Lung (tissue), 12 donors: Measurements from ENCODE around the gene CHD6. TPM values are rescaled to one million over a fixed set of nuclear protein-coding genes. Genes with fewer than 3 reads are reported as not detected.

ENCODE experiments used
- ATAC-seq: fragments of 200-7000 bp; cut with Tn5 transposase; one replicate; pipeline ENCODE4 v1.9.1; 2020; ENCODE audit warnings: moderate number of reproducible peaks; ENCODE audit not compliant: insufficient read depth, low FRiP score
- DNase-seq, 3 donors: peaks; one replicate each; pipeline ENCODE4 v3.0.0-alpha.2; 2013 to 2017
- H3K27ac ChIP-seq, 2 donors: one replicate each; pipeline ENCODE4 v1.5.1; 2013; ENCODE audit warnings: mild to moderate bottlenecking in 2 of 2, moderate library complexity in 2 of 2, control low read depth in 1 of 2, inconsistent platforms in 1 of 2, low read depth in 1 of 2, low read length in 1 of 2
- H3K27me3 ChIP-seq, 3 donors: one replicate each; pipeline ENCODE4 v1.5.1; 2013; ENCODE audit warnings: low read length in 2 of 3; ENCODE audit not compliant: control insufficient read depth in 3 of 3, insufficient read depth in 3 of 3
- H3K36me3 ChIP-seq, 4 donors: one replicate each; pipeline ENCODE4 v1.5.1; 2013; ENCODE audit warnings: low read length in 4 of 4, mild to moderate bottlenecking in 1 of 4, moderate library complexity in 1 of 4; ENCODE audit not compliant: control insufficient read depth in 4 of 4, insufficient read depth in 4 of 4
- H3K4me1 ChIP-seq, 5 donors: one replicate each; pipeline ENCODE4 v1.5.1; 2013; ENCODE audit warnings: low read length in 5 of 5, mild to moderate bottlenecking in 2 of 5, moderate library complexity in 1 of 5; ENCODE audit not compliant: control insufficient read depth in 5 of 5, insufficient read depth in 5 of 5
- H3K4me3 ChIP-seq: one replicate; pipeline ENCODE4 v1.5.1; 2013; ENCODE audit warnings: mild to moderate bottlenecking, control low read depth, moderate library complexity
- H3K9ac ChIP-seq, 2 donors: one replicate each; pipeline ENCODE4 v1.5.1; 2013; ENCODE audit warnings: low read length in 2 of 2, control low read depth in 1 of 2; ENCODE audit not compliant: insufficient read depth in 1 of 2
- H3K9me3 ChIP-seq, 4 donors: one replicate each; pipeline ENCODE4 v1.5.1; 2013; ENCODE audit warnings: low read length in 3 of 4, mild to moderate bottlenecking in 1 of 4, moderate library complexity in 1 of 4; ENCODE audit not compliant: control insufficient read depth in 4 of 4, insufficient read depth in 3 of 4
- WGBS, 2 donors: extraction: QIAGEN DNeasy Blood & Tissue Kit; methylation state at CpG; one replicate each; pipeline ENCODE4 v1.1.7; 2013; 5-methylcytosine and 5-hydroxymethylcytosine counted together
- polyA plus RNA-seq, 2 donors: library from polyadenylated mRNA; stranded (reverse); fragments of 200-250 nt; gene quantifications; one replicate each; pipeline ENCODE4 v1.2.1, GENCODE V29; 2013
- total RNA-seq, 2 donors: library from RNA; depleted of rRNA in 1 of 2; stranded (reverse); fragments of >200 nt in 1 of 2; gene quantifications; one replicate each; pipeline ENCODE4 v1.2.1, GENCODE V29; 2014 to 2021
- TF ChIP-seq, protein P1 (sequence below): IDR thresholded peaks from 2 replicates; pipeline ENCODE4 v1.5.1; 2012; ENCODE audit warnings: mild to moderate bottlenecking; ENCODE audit errors: control extremely low read depth, extremely low read depth
- donor health status: control.
- donor health status: control.
- donor health status: Bipolar disorder and iron deficiency.
- donor health status: healthy.
- donor health status: DM: yes; HTN: yes; CAD: no.

CHD6 gene
- total and polyA plus RNA-seq, 4 donors = 5.0 to 95.3 (median 21.0) TPM

DNA sequence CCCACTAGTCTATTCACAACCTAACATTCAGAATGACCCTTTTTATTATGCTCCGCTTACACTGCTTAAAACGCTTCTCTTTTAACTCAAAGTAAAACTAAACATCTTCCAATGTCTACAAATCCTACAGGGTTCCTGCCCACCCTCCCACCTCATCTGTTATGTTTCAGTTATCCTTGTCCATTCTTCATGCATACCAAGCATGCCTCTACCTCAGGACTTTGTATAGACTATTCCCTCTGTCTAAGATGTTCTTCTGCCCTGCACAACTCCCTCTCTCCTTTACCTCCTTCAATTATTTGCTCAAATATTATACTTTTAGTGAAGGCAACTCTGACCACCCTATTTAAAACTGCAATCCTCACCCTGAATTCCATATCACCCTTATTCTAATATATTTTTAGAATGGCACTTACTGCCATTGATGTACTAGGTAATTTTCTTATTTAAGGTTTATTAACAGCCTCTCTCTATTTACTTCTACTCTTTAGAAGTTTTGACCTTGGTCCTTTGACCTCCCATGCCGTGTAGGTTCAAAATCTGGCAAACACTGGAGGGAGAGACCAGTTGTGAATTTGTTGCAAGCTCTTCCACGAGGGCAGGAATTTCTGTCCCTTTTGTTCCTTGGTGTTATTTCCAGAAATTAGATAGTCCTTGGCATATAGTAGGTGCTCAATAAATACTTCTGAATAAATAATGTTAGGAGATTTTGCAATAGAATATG, 111.8 kb downstream of the CHD6 start:
- ATAC-seq (no peak), DNase-seq (no peak)
- no peak overlapping the region for H3K27ac ChIP-seq
- peaks cover 0 to 5% (median 2%) of the 10 kb centered on the region in 4 donors for H3K36me3 ChIP-seq
- no peaks in the 10 kb centered on the region for H3K9me3 ChIP-seq
- no peak overlapping the region for H3K4me3 ChIP-seq
- WGBS, 2 donors = 92 to 93% methylated on average over 4 of the region's 4 CpGs
- H3K4me1 ChIP-seq = peaks cover 11 to 40% (median 16%) of the 10 kb centered on the region in 5 donors
- no peaks in the 10 kb centered on the region for H3K27me3 ChIP-seq
- no peak overlapping the region for H3K9ac ChIP-seq
- TF ChIP-seq, protein P1, sequence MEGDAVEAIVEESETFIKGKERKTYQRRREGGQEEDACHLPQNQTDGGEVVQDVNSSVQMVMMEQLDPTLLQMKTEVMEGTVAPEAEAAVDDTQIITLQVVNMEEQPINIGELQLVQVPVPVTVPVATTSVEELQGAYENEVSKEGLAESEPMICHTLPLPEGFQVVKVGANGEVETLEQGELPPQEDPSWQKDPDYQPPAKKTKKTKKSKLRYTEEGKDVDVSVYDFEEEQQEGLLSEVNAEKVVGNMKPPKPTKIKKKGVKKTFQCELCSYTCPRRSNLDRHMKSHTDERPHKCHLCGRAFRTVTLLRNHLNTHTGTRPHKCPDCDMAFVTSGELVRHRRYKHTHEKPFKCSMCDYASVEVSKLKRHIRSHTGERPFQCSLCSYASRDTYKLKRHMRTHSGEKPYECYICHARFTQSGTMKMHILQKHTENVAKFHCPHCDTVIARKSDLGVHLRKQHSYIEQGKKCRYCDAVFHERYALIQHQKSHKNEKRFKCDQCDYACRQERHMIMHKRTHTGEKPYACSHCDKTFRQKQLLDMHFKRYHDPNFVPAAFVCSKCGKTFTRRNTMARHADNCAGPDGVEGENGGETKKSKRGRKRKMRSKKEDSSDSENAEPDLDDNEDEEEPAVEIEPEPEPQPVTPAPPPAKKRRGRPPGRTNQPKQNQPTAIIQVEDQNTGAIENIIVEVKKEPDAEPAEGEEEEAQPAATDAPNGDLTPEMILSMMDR = no peak

DNA sequence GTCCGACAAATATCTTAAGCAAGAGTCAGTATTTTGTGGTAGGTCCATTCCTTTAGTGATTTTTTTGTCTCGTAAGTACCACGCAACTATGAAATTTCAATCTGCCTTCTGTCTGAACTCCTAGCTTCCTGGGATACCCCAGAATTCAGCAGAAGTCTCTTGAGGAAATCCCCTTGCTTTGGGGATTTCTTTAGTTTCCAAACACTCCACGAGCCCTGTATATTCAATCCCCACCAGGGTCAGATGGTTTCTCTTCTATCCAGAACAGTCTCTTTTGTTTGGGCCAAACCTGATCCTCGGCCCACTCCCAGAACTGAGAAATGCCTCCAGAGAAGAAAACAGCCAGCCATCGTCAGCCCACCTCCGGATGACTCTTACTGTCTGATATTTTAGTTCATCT, 113.0 kb downstream of the CHD6 start:
- H3K9ac ChIP-seq = no peak overlapping the region
- ATAC-seq (no peak), DNase-seq (no peak)
- no peaks in the 10 kb centered on the region for H3K27me3 ChIP-seq
- peaks cover 9 to 37% (median 20%) of the 10 kb centered on the region in 5 donors for H3K4me1 ChIP-seq
- no peak overlapping the region for H3K4me3 ChIP-seq
- 92 to 99% methylated on average over 7 of the region's 7 CpGs for WGBS, 2 donors
- TF ChIP-seq, protein P1 = no peak
- H3K36me3 ChIP-seq = peaks cover 0 to 5% (median 1%) of the 10 kb centered on the region in 4 donors
- no peaks in the 10 kb centered on the region for H3K9me3 ChIP-seq
- H3K27ac ChIP-seq = no peak overlapping the region

DNA sequence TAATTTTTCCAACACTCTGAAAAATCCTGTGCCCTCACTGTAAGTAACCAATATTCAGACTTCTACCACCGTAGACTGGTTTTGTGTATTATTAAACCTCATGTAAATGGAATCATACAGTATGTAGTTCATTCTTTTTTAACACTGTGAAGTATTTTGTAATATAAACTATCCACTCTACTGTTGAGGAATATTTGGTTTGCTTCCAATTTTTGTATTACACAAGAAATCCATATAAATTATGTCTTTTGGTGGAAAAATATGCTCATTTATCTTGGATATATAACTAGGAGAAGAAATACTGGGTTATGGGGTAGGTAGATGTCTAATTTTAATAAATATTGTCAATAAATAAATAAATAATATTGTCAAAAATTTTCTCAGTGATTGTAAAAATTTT, 116.8 kb downstream of the CHD6 start:
- WGBS, 2 donors = 37 to 38% methylated on average over 1 of the region's 1 CpG
- peaks cover 0 to 15% (median 9%) of the 10 kb centered on the region in 5 donors for H3K4me1 ChIP-seq
- peaks cover 5 to 18% (median 5%) of the 10 kb centered on the region in 4 donors for H3K36me3 ChIP-seq
- H3K27ac ChIP-seq = no peak overlapping the region
- peak in 2 of 3 donors; percentile 34 to 61 for DNase-seq
- no peaks in the 10 kb centered on the region for H3K27me3 ChIP-seq
- TF ChIP-seq, protein P1 = no peak
- no peak for ATAC-seq
- H3K4me3 ChIP-seq = no peak overlapping the region
- H3K9me3 ChIP-seq = no peaks in the 10 kb centered on the region
- no peak overlapping the region for H3K9ac ChIP-seq
